HepG2 (cell line): ENCODE measurements around the gene GHRL. TPM values are rescaled to one million over a fixed set of nuclear protein-coding genes. Genes with fewer than 3 reads are reported as not detected.

ENCODE experiments used
- AHDC1 ChIP-seq: sonication (generic); formaldehyde crosslinking; IDR thresholded peaks from 2 replicates; pipeline ENCODE4 v1.5.1; 2020; ENCODE audit warnings: mild to moderate bottlenecking, missing genetic modification reagents, borderline replicate concordance
- ATF4 ChIP-seq, 2 experiments: fragments of 450-650 bp in 1 of 2; sonication (generic) in 1 of 2; formaldehyde crosslinking; IDR thresholded peaks; 2 replicates each; pipeline versions ENCODE4 v1.5.0 to v1.8.0; 2020 to 2022; ENCODE audit warnings: mild to moderate bottlenecking in 1 of 2, missing genetic modification reagents in 1 of 2
- BCL3 ChIP-seq: sonication (generic); formaldehyde crosslinking; IDR thresholded peaks from 2 replicates; pipeline ENCODE4 v1.5.1; 2020; ENCODE audit warnings: mild to moderate bottlenecking, missing genetic modification reagents, moderate library complexity
- CBFB ChIP-seq: sonication (generic); formaldehyde crosslinking; IDR thresholded peaks from 2 replicates; pipeline ENCODE4 v1.4.0; 2020; ENCODE audit warnings: missing genetic modification reagents
- CREB1 ChIP-seq, 2 experiments: fragments of 450-650 bp in 1 of 2; IDR thresholded peaks; 2 replicates each; pipeline ENCODE4 v1.6.1; 2016 to 2017; ENCODE audit warnings: control low read depth in 1 of 2, mild to moderate bottlenecking in 1 of 2, missing compliant biosample characterization in 1 of 2, missing genetic modification characterization in 1 of 2
- ELF3 ChIP-seq: IDR thresholded peaks from 2 replicates; pipeline ENCODE4 v1.6.1; 2016; ENCODE audit warnings: missing genetic modification reagents, missing compliant biosample characterization
- GABPA ChIP-seq, 2 experiments: IDR thresholded peaks; 2 replicates each; pipeline ENCODE4 v1.6.1; 2011 to 2016; ENCODE audit warnings: low read depth in 2 of 2, low read length in 1 of 2, missing biosample characterization in 1 of 2, missing genetic modification characterization in 1 of 2
- GATAD2A ChIP-seq: IDR thresholded peaks from 2 replicates; pipeline ENCODE4 v1.6.1; 2016
- ISL2 ChIP-seq: sonication (generic); formaldehyde crosslinking; IDR thresholded peaks from 2 replicates; pipeline ENCODE4 v1.5.0; 2020; ENCODE audit warnings: missing genetic modification reagents
- MED13 ChIP-seq: sonication (generic); formaldehyde crosslinking; IDR thresholded peaks from 2 replicates; pipeline ENCODE4 v1.5.0; 2020; ENCODE audit warnings: missing genetic modification reagents
- NCOA2 ChIP-seq: sonication (generic); formaldehyde crosslinking; IDR thresholded peaks from 2 replicates; pipeline ENCODE4 v1.8.0; 2022; ENCODE audit warnings: inconsistent platforms
- POLR2AphosphoS5 ChIP-seq: IDR thresholded peaks from 2 replicates; pipeline ENCODE4 v1.6.1; 2012; ENCODE audit warnings: low read depth, low read length
- SNRNP70 ChIP-seq: fragments of 200-400 bp; formaldehyde crosslinking; IDR thresholded peaks from 2 replicates; pipeline ENCODE4 v1.6.1; 2017; ENCODE audit warnings: mild to moderate bottlenecking, low read depth, low read length, moderate library complexity
- TEF ChIP-seq: sonication (generic); formaldehyde crosslinking; IDR thresholded peaks from 2 replicates; pipeline ENCODE4 v1.5.0; 2020; ENCODE audit warnings: missing genetic modification reagents
- THAP11 ChIP-seq: IDR thresholded peaks from 2 replicates; pipeline ENCODE4 v1.6.1; 2016; ENCODE audit warnings: missing biosample characterization, missing genetic modification reagents
- ZC3H4 ChIP-seq: sonication (generic); formaldehyde crosslinking; IDR thresholded peaks from 2 replicates; pipeline ENCODE4 v1.4.0; 2020; ENCODE audit warnings: missing genetic modification reagents, borderline replicate concordance
- ZFP36L2 ChIP-seq: sonication (generic); formaldehyde crosslinking; IDR thresholded peaks from 2 replicates; pipeline ENCODE4 v1.4.0; 2020; ENCODE audit warnings: missing genetic modification reagents
- ZNF10 ChIP-seq: sonication (generic); formaldehyde crosslinking; IDR thresholded peaks from 2 replicates; pipeline ENCODE4 v1.4.0; 2020; ENCODE audit warnings: mild to moderate bottlenecking, low read depth, missing genetic modification reagents, borderline replicate concordance
- ZNF557 ChIP-seq: sonication (generic); formaldehyde crosslinking; IDR thresholded peaks from 2 replicates; pipeline ENCODE4 v1.4.0; 2020; ENCODE audit warnings: missing genetic modification reagents
- ZNF704 ChIP-seq: sonication (generic); formaldehyde crosslinking; IDR thresholded peaks from 2 replicates; pipeline ENCODE4 v1.8.1; 2023; ENCODE audit warnings: mild to moderate bottlenecking, inconsistent platforms, moderate library complexity, missing genetic modification reagents, borderline replicate concordance
- ZNF747 ChIP-seq: sonication (generic); formaldehyde crosslinking; IDR thresholded peaks from 2 replicates; pipeline ENCODE4 v1.8.1; 2023; ENCODE audit warnings: missing genetic modification reagents, mild to moderate bottlenecking, borderline replicate concordance
- ZNF777 ChIP-seq: sonication (generic); formaldehyde crosslinking; IDR thresholded peaks from 2 replicates; pipeline ENCODE4 v1.4.0; 2020; ENCODE audit warnings: missing genetic modification reagents
- polyA plus RNA-seq, 8 experiments: library from polyadenylated mRNA; depleted of rRNA in 3 of 8; stranded (reverse) in 7 of 8; unstranded in 1 of 8; fragments of >200 nt; fragmentation: Illumina TruSeq in 4 of 8; extraction: Trizol in 4 of 8; gene quantifications; 2 replicates each; pipeline versions ENCODE4 v1.2.1 to v1.2.3, GENCODE V29; 2011 to 2016; ENCODE audit warnings: low read depth in 4 of 8, missing spikeins in 1 of 8, mixed read lengths in 1 of 8; ENCODE audit not compliant: insufficient read depth in 1 of 8
- total RNA-seq, 5 experiments: library from RNA; depleted of rRNA; stranded (reverse); fragments of >200 nt; fragmentation: Illumina TruSeq; extraction: Trizol; gene quantifications; 2 replicates each; pipeline ENCODE4 v1.2.3, GENCODE V29; 2016; ENCODE audit warnings: low read depth in 1 of 5

GHRL gene
- total and polyA plus RNA-seq, 2 of the 13 experiments (the other 11 are each of a cell fraction or from before 2014, with no cell fraction given), result 0.09 TPM; not detected in 1

- TF ChIP-seq ZNF10 (CRISPR knock-in tag), result no peak
- peak; percentile 32; the same call in 1 of the 2 replicates for TF ChIP-seq NCOA2
- 0 out of 2 replicates have a peak, but pooled peaks have one; percentile 18 for TF ChIP-seq ELF3
- no peak for TF ChIP-seq MED13 (CRISPR knock-in tag)
- no peak for TF ChIP-seq ATF4 (CRISPR knock-in tag; IDR thresholded peaks at IDR 0.05)
- peak; percentile 20; the same call in 1 of the 2 replicates for TF ChIP-seq THAP11 (CRISPR knock-in tag)
- TF ChIP-seq SNRNP70, result no peak
- TF ChIP-seq ZNF747 (CRISPR knock-in tag), result no peak
- TF ChIP-seq ISL2 (CRISPR knock-in tag), result no peak
- no peak for TF ChIP-seq ZNF777 (CRISPR knock-in tag)
- TF ChIP-seq ZC3H4 (CRISPR knock-in tag), result no peak
- 0 out of 2 replicates have a peak, but pooled peaks have one; percentile 43 for TF ChIP-seq GATAD2A (CRISPR knock-in tag)
- TF ChIP-seq AHDC1 (CRISPR knock-in tag), result 0 out of 2 replicates have a peak, but pooled peaks have one; percentile 42
- no peak for TF ChIP-seq TEF
- no peak for TF ChIP-seq ZNF704
- TF ChIP-seq POLR2AphosphoS5, result peak; percentile 44; the same call in 1 of the 2 replicates
- TF ChIP-seq ZNF557, result no peak
- no peak for TF ChIP-seq CREB1 (IDR thresholded peaks at IDR 0.05)
- TF ChIP-seq CREB1 (CRISPR knock-in tag; IDR thresholded peaks at IDR 0.05), result no peak
- TF ChIP-seq CBFB (CRISPR knock-in tag), result no peak
- no peak for TF ChIP-seq BCL3 (CRISPR knock-in tag)
- no peak for TF ChIP-seq GABPA (IDR thresholded peaks at IDR 0.05; ENCODE audit: low read depth, low read length)
- TF ChIP-seq GABPA (CRISPR knock-in tag; IDR thresholded peaks at IDR 0.05; ENCODE audit: low read depth), result no peak
- TF ChIP-seq ZFP36L2 (CRISPR knock-in tag), result no peak
Measured at GRCh38 chr3:10249833-10250232, 42.9 kb downstream of the GHRL start (continued).
